ENCODE data around the gene ST7L.

GRCh38 chr1:112510340-112510739 is 108.6 kb downstream of the ST7L start:
- TF ChIP-seq CTCF (IDR thresholded peaks at IDR 0.05; ENCODE audit: low read depth, low read length, poor library complexity, severe bottlenecking) (no peak), EZH2phosphoT487 (IDR thresholded peaks at IDR 0.05; ENCODE audit: borderline replicate concordance, low read length) (no peak)

All from DOHH2 (cell line).